SK-N-SH treated with all-trans-retinoic acid at 6 μM for 48 hours (cell line): ENCODE measurements around the gene USP6NL.

ENCODE experiments used
- ATAC-seq: fragments of 200-7000 bp; cut with Tn5 transposase; 3 replicates; pipeline ENCODE4 v1.9.1; 2020; ENCODE audit warnings: mild to moderate bottlenecking, moderate library complexity
- ARNTL ChIP-seq: fragments of 450-650 bp; formaldehyde crosslinking; IDR thresholded peaks from 2 replicates; pipeline ENCODE4 v1.5.0; 2020; ENCODE audit warnings: low read depth, mild to moderate bottlenecking, moderate library complexity, borderline replicate concordance
- BACH2 ChIP-seq: fragments of 250-450 bp; sonication (Bioruptor Pico); IDR thresholded peaks from 2 replicates; pipeline ENCODE4 v1.9.0; 2021; ENCODE audit warnings: mild to moderate bottlenecking, borderline replicate concordance
- CSDC2 ChIP-seq: fragments of 250-450 bp; sonication (Bioruptor Pico); IDR thresholded peaks from 2 replicates; pipeline ENCODE4 v1.5.0; 2020; ENCODE audit warnings: mild to moderate bottlenecking, moderate library complexity
- ESRRG ChIP-seq: fragments of 250-450 bp; sonication (Bioruptor Pico); IDR thresholded peaks from 2 replicates; pipeline ENCODE4 v1.6.1; 2021; ENCODE audit warnings: mild to moderate bottlenecking
- GLIS3 ChIP-seq: fragments of 250-450 bp; sonication (Bioruptor Pico); IDR thresholded peaks from 2 replicates; pipeline ENCODE4 v1.5.0; 2020; ENCODE audit warnings: mild to moderate bottlenecking, moderate library complexity
- ISL1 ChIP-seq: fragments of 250-450 bp; sonication (Bioruptor Pico); IDR thresholded peaks from 2 replicates; pipeline ENCODE4 v2.1.2; 2022; ENCODE audit warnings: mild to moderate bottlenecking, moderate library complexity
- OSR1 ChIP-seq: fragments of 250-450 bp; sonication (Bioruptor Pico); IDR thresholded peaks from 2 replicates; pipeline ENCODE4 v1.8.0; 2022; ENCODE audit warnings: moderate library complexity, mild to moderate bottlenecking, inconsistent platforms
- PATZ1 ChIP-seq: fragments of 250-450 bp; sonication (Bioruptor Pico); IDR thresholded peaks from 2 replicates; pipeline ENCODE4 v1.8.0; 2020; ENCODE audit warnings: mild to moderate bottlenecking, moderate library complexity, borderline replicate concordance
- PPARA ChIP-seq: fragments of 250-450 bp; sonication (Bioruptor Pico); IDR thresholded peaks from 2 replicates; pipeline ENCODE4 v1.5.0; 2020; ENCODE audit warnings: mild to moderate bottlenecking, borderline replicate concordance
- RARB ChIP-seq: fragments of 250-450 bp; sonication (Bioruptor Pico); IDR thresholded peaks from 2 replicates; pipeline ENCODE4 v1.8.0; 2021; ENCODE audit warnings: mild to moderate bottlenecking, moderate library complexity
- SNAI2 ChIP-seq: fragments of 250-450 bp; sonication (Bioruptor Pico); IDR thresholded peaks from 2 replicates; pipeline ENCODE4 v1.5.0; 2020; ENCODE audit warnings: mild to moderate bottlenecking, moderate library complexity
- TCF4 ChIP-seq: fragments of 250-450 bp; sonication (Bioruptor Pico); IDR thresholded peaks from 2 replicates; pipeline ENCODE4 v1.8.0; 2021; ENCODE audit warnings: mild to moderate bottlenecking, moderate library complexity, borderline replicate concordance
- TOX ChIP-seq: fragments of 250-450 bp; sonication (Bioruptor Pico); IDR thresholded peaks from 2 replicates; pipeline ENCODE4 v1.8.0; 2021; ENCODE audit warnings: mild to moderate bottlenecking, moderate library complexity, borderline replicate concordance
- ZC3H10 ChIP-seq: fragments of 250-450 bp; sonication (Bioruptor Pico); IDR thresholded peaks from 2 replicates; pipeline ENCODE4 v1.5.1; 2021; ENCODE audit warnings: mild to moderate bottlenecking, moderate library complexity
- ZFP30 ChIP-seq: fragments of 450-650 bp; formaldehyde crosslinking; IDR thresholded peaks from 2 replicates; pipeline ENCODE4 v1.5.0; 2022; ENCODE audit warnings: mild to moderate bottlenecking, moderate library complexity
- ZNF70 ChIP-seq: fragments of 450-650 bp; formaldehyde crosslinking; IDR thresholded peaks from 2 replicates; pipeline ENCODE4 v1.5.0; 2020; ENCODE audit warnings: mild to moderate bottlenecking, moderate library complexity
- ZNF8 ChIP-seq: fragments of 450-650 bp; formaldehyde crosslinking; IDR thresholded peaks from 2 replicates; pipeline ENCODE4 v1.5.0; 2020; ENCODE audit warnings: mild to moderate bottlenecking, moderate library complexity
- TF ChIP-seq, protein P1 (sequence below): fragments of 250-450 bp; sonication (Bioruptor Pico); IDR thresholded peaks from 2 replicates; pipeline ENCODE4 v1.5.0; 2020; ENCODE audit warnings: mild to moderate bottlenecking, moderate library complexity
- TF ChIP-seq, protein P2 (sequence below): fragments of 250-450 bp; sonication (Bioruptor Pico); IDR thresholded peaks from 2 replicates; pipeline ENCODE4 v1.8.0; 2021; ENCODE audit warnings: low read depth, mild to moderate bottlenecking, moderate library complexity, borderline replicate concordance
- TF ChIP-seq, protein P3 (sequence below): fragments of 250-450 bp; sonication (Bioruptor Pico); IDR thresholded peaks from 2 replicates; pipeline ENCODE4 v1.5.1; 2020; ENCODE audit warnings: low read depth, mild to moderate bottlenecking, moderate library complexity
- TF ChIP-seq, protein P4 (sequence below): fragments of 250-450 bp; sonication (Bioruptor Pico); IDR thresholded peaks from 2 replicates; pipeline ENCODE4 v1.5.1; 2021; ENCODE audit warnings: mild to moderate bottlenecking, moderate library complexity

USP6NL gene

GRCh38 chr10:11594589-11595394 lies 16.7 kb downstream of the USP6NL start (continued):
- TF ChIP-seq, protein P1, sequence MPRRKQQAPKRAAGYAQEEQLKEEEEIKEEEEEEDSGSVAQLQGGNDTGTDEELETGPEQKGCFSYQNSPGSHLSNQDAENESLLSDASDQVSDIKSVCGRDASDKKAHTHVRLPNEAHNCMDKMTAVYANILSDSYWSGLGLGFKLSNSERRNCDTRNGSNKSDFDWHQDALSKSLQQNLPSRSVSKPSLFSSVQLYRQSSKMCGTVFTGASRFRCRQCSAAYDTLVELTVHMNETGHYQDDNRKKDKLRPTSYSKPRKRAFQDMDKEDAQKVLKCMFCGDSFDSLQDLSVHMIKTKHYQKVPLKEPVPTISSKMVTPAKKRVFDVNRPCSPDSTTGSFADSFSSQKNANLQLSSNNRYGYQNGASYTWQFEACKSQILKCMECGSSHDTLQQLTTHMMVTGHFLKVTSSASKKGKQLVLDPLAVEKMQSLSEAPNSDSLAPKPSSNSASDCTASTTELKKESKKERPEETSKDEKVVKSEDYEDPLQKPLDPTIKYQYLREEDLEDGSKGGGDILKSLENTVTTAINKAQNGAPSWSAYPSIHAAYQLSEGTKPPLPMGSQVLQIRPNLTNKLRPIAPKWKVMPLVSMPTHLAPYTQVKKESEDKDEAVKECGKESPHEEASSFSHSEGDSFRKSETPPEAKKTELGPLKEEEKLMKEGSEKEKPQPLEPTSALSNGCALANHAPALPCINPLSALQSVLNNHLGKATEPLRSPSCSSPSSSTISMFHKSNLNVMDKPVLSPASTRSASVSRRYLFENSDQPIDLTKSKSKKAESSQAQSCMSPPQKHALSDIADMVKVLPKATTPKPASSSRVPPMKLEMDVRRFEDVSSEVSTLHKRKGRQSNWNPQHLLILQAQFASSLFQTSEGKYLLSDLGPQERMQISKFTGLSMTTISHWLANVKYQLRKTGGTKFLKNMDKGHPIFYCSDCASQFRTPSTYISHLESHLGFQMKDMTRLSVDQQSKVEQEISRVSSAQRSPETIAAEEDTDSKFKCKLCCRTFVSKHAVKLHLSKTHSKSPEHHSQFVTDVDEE, result no peak
- TF ChIP-seq TOX (CRISPR knock-in tag), result no peak
- no peak for TF ChIP-seq ZNF8 (CRISPR knock-in tag)
- TF ChIP-seq TCF4 (CRISPR knock-in tag), result no peak
- TF ChIP-seq PPARA, result no peak
- TF ChIP-seq OSR1, result no peak
- TF ChIP-seq ARNTL (CRISPR knock-in tag), result no peak
- TF ChIP-seq, all 23 proteins: peak for 0

DNA sequence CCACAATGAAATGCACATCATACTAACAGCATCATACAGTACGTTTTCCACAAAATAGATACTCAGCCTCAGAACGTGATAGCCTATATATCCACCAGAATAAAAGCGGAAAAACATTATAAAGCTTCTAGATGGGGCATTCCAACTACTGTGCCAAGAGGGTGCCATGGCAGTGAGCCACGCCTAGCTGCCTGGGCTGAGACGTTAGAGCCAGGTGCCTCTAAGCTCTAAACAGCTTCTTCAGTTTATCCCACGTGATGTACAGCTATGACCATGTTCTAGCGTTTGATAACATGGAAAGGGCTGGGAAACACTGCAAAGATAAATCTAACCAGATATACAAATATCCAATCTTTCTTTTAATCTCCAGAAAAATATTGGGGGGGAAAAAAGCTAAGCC lies 17.8 kb downstream of the USP6NL start:
- TF ChIP-seq, protein P2, sequence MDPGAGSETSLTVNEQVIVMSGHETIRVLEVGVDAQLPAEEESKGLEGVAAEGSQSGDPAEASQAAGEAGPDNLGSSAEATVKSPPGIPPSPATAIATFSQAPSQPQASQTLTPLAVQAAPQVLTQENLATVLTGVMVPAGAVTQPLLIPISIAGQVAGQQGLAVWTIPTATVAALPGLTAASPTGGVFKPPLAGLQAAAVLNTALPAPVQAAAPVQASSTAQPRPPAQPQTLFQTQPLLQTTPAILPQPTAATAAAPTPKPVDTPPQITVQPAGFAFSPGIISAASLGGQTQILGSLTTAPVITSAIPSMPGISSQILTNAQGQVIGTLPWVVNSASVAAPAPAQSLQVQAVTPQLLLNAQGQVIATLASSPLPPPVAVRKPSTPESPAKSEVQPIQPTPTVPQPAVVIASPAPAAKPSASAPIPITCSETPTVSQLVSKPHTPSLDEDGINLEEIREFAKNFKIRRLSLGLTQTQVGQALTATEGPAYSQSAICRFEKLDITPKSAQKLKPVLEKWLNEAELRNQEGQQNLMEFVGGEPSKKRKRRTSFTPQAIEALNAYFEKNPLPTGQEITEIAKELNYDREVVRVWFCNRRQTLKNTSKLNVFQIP (CRISPR knock-in tag), result no peak
- TF ChIP-seq ZFP30 (CRISPR knock-in tag) (no peak), RARB (CRISPR knock-in tag) (no peak)
- TF ChIP-seq, protein P3, sequence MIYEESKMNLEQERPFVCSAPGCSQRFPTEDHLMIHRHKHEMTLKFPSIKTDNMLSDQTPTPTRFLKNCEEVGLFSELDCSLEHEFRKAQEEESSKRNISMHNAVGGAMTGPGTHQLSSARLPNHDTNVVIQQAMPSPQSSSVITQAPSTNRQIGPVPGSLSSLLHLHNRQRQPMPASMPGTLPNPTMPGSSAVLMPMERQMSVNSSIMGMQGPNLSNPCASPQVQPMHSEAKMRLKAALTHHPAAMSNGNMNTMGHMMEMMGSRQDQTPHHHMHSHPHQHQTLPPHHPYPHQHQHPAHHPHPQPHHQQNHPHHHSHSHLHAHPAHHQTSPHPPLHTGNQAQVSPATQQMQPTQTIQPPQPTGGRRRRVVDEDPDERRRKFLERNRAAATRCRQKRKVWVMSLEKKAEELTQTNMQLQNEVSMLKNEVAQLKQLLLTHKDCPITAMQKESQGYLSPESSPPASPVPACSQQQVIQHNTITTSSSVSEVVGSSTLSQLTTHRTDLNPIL (CRISPR knock-in tag), result no peak
- TF ChIP-seq, all 23 proteins: peak for 0
- no peak for ATAC-seq

- TF ChIP-seq ZC3H10 (CRISPR knock-in tag) (no peak), OSR1 (no peak), SNAI2 (no peak), RARB (CRISPR knock-in tag) (no peak), ZNF70 (no peak), ZFP30 (CRISPR knock-in tag) (no peak), ARNTL (CRISPR knock-in tag) (no peak), PATZ1 (CRISPR knock-in tag) (no peak), GLIS3 (CRISPR knock-in tag) (no peak), ISL1 (CRISPR knock-in tag) (no peak), ESRRG (CRISPR knock-in tag) (no peak), BACH2 (CRISPR knock-in tag) (no peak), CSDC2 (CRISPR knock-in tag) (no peak), ZNF8 (CRISPR knock-in tag) (no peak), TOX (CRISPR knock-in tag) (no peak), PPARA (no peak)
- TF ChIP-seq, protein P4, sequence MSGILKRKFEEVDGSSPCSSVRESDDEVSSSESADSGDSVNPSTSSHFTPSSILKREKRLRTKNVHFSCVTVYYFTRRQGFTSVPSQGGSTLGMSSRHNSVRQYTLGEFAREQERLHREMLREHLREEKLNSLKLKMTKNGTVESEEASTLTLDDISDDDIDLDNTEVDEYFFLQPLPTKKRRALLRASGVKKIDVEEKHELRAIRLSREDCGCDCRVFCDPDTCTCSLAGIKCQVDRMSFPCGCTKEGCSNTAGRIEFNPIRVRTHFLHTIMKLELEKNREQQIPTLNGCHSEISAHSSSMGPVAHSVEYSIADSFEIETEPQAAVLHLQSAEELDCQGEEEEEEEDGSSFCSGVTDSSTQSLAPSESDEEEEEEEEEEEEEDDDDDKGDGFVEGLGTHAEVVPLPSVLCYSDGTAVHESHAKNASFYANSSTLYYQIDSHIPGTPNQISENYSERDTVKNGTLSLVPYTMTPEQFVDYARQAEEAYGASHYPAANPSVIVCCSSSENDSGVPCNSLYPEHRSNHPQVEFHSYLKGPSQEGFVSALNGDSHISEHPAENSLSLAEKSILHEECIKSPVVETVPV, result no peak
- TF ChIP-seq, protein P3 (CRISPR knock-in tag), result no peak
- ATAC-seq, result no peak
These were observed 21.7 kb downstream of the USP6NL start for GRCh38 chr10:11589738-11590137.
